GM12873 (cell line): Measurements from ENCODE around the gene KRT1.

Experiments
- TF ChIP-seq, protein P1 (sequence below): IDR thresholded peaks from 2 replicates; pipeline ENCODE4 v1.5.1; 2012; ENCODE audit warnings: low read depth, mild to moderate bottlenecking, moderate library complexity, low read length, control low read depth; ENCODE audit not compliant: insufficient read depth; ENCODE audit errors: missing control alignments

The KRT1 gene

DNA sequence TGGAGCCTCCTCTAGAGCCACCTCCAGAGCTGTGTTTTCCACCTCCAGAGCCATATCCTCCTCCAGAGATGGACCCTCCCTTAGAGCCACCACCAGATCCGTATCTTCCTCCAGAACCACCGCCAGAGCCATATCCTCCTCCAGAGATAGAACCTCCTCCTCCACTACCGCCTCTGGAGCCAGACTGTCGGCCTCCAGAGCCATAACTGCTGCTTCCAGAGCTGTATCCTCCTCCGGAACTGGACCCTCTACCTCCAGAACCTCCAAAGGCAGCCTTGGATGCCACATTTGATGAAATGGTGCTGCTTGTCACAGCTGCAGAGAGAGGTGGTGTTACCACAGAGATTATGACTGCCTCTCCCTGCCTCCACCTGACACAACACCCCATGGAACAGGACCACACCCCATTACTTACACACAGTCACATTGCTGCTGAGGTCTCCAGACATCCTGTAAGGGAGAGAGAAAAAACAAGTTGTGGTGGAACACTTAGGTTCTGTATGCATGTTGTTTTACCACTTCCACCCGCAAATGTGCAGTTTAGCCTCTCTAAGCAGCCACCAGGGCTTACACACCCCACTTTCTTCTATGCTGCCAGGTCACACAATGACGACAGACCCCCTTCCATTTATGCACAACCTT lies 35.0 kb downstream of the KRT1 start:
- TF ChIP-seq, protein P1, sequence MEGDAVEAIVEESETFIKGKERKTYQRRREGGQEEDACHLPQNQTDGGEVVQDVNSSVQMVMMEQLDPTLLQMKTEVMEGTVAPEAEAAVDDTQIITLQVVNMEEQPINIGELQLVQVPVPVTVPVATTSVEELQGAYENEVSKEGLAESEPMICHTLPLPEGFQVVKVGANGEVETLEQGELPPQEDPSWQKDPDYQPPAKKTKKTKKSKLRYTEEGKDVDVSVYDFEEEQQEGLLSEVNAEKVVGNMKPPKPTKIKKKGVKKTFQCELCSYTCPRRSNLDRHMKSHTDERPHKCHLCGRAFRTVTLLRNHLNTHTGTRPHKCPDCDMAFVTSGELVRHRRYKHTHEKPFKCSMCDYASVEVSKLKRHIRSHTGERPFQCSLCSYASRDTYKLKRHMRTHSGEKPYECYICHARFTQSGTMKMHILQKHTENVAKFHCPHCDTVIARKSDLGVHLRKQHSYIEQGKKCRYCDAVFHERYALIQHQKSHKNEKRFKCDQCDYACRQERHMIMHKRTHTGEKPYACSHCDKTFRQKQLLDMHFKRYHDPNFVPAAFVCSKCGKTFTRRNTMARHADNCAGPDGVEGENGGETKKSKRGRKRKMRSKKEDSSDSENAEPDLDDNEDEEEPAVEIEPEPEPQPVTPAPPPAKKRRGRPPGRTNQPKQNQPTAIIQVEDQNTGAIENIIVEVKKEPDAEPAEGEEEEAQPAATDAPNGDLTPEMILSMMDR, result no peak

DNA sequence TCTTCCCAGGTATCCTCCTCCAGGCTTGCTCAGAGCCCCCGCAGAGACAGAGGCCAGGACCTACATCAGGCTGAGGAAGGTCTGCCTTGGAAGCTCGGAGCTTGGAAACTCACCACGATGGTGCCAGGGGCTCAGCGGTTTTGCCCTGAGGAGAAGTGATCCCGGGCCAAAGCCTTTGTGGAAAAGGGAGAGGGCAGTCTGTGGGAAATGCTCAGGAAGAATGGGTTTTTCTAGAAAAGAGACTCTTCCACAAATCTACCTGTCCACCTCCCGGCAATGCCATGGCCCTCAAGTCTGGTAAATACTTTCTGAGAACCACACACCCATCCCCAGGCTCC lies 36.2 kb downstream of the KRT1 start:
- TF ChIP-seq, protein P1, result no peak

DNA sequence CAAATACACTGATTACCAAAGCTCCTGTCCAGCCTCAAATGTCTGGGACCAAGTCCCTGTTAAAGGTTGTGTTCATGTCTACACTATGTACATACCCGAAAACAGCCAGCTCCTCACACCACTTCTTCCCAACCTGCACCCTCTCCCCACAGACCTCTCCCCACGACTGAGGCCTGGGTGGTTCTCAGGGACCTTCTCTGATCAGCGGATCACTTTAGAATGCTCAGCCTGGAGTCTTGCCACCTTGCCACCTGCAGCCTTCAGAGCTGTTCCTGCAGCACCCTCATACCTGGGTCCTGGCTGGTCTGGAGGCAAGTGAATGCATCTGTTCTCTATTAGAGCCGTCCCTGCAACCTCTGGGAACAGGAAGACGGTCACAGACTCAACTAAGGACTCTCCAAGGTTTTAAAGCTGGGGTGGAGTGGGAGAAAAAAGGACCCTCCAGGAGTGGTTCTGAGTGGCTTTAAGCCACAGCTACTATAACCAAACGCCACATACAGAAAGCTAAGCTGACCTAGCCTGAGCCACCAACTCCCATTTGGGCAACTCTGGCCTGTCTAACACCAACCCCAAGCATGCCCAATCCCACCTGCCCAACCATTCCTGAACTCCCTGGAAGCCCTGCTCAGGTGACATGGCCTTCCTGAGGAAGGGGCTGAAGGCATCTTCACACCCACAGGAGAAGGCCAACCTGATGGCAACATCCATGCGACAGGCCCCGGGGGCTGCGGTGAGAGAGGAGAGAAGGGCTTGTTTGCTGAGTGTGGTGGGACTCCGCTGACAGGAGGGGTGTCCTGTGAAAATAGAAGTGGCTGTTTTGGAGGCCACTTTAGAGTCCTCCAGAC lies 36.8 kb downstream of the KRT1 start:
- TF ChIP-seq, protein P1, result no peak

DNA sequence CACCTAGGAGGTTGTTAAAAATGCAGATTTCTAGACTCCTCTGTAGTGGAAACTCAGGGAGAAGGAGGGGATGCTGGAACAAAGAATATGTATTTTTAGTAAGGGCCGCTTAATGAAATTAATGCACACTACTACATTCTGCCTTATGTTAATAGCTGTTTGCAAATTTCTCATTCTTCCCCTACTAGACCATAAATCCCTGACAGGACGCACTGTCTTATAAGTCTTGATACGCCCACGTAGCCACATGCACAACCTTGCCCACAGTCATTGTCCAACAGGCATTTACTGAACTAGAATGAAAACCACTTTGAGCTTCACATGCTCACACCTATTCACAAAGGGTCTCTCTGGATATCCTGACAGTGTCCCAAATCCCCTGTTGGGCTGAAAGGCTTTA lies 38.7 kb downstream of the KRT1 start:
- TF ChIP-seq, protein P1, result no peak

DNA sequence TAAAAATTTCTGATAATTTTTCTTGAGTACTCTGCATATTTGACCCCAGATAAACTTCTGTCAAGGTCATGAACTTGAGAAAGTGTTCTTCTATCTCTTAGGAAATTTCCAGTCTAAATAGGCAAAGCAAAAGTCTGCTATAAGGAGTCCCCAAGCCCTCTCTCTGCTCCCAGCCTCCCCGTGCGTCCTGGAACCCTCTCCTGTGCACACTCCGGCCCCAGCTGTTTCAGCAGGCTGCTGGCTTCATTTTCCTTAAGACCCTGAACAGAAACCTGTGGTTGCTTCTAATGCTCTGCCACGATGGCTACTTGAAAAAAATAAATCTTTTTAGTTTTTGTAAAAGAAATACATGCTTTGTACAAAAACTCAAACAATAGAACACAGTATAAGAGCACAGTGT lies 42.9 kb downstream of the KRT1 start:
- TF ChIP-seq, protein P1, result no peak

DNA sequence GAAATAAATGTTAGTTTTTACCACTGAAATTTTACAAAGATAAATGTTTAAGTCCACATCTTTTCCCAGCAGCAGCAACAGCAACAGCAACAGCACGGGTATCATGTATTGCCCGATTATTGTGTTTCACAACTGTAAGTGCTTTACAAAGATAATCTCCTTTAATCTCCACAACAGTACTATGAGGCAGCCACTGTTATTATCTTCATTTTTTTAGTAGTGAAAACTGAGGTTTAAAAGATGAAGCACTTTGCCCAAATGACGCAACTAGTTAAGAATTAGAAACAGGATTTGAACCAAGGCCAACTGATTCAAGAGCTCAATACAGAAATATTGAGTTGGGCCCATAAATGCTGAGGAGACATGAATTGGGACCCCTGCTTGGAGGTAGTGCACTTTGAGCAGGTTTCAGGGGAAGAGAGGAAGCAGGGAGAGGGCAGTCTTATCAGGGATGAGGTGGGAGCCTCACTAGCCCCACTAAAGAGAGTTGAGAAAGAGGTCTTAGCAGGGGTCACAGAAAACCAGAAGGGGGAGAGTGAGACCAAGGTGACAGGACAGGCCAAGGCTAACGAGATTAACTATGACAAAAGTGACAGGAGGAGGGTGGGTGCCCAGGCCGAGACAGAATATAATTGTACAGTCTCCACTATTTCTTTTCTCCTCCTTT lies 43.5 kb downstream of the KRT1 start:
- TF ChIP-seq, protein P1, result no peak

DNA sequence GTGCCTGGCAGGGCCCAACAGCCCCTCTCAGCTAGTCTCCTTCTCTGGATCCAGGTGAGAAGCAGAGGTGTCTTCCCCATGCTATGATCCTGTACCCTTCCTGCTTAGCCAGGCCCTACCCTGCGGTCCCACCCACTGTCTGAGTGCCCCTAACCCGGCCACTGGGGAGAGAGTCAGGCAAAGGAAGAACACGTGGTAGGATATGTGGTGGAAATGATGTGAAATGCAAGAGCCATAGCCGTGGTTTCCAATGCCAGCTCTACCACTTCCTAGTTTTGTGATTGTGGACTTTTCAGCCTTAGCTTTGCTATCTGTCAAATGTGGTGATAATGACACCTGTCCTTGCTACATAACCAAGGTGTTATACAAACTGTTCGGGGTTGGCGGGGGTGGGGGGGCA lies 44.0 kb downstream of the KRT1 start:
- TF ChIP-seq, protein P1, result no peak
